Cardiac muscle cell (in vitro differentiated cells and primary cell): ENCODE results near the gene LGR4. TPM values are rescaled to one million over a fixed set of nuclear protein-coding genes. Genes with fewer than 3 reads are reported as not detected.

Experiments
- DNase-seq, 2 donors: peaks; one replicate each; pipeline versions ENCODE4 v3.0.0 to v3.0.0-alpha.2; 2010 to 2017; ENCODE audit warnings: low read depth in 1 of 2, low spot score in 1 of 2
- H3K27ac ChIP-seq: fragments of 200-600 bp; sonication (generic); 2 replicates; pipeline ENCODE4 v1.5.1; 2016
- H3K27me3 ChIP-seq: fragments of 200-600 bp; sonication (generic); 2 replicates; pipeline ENCODE4 v1.6.0; 2016; ENCODE audit warnings: control low read depth
- H3K36me3 ChIP-seq: fragments of 200-600 bp; sonication (generic); 2 replicates; pipeline ENCODE4 v1.5.1; 2016; ENCODE audit warnings: control low read depth
- H3K4me1 ChIP-seq: fragments of 200-600 bp; sonication (generic); 2 replicates; pipeline ENCODE4 v1.8.1; 2017; ENCODE audit warnings: low read depth, mild to moderate bottlenecking, mixed run types
- H3K4me3 ChIP-seq: fragments of 200-600 bp; sonication (generic); 2 replicates; pipeline ENCODE4 v1.5.1; 2016; ENCODE audit warnings: mild to moderate bottlenecking
- H3K9me3 ChIP-seq: fragments of 200-600 bp; sonication (generic); 2 replicates; pipeline ENCODE4 v1.5.1; 2017; ENCODE audit warnings: low read depth, mild to moderate bottlenecking, control low read depth
- polyA plus RNA-seq: library from polyadenylated mRNA; unstranded; fragments of >200 nt; fragmentation: Nextera tagmentation; extraction: Ambion mirVana; gene quantifications from 2 replicates; pipeline ENCODE4 v1.2.1, GENCODE V29; 2016
- total RNA-seq: library from RNA; depleted of rRNA; stranded (reverse); fragments of >200 nt; gene quantifications from 2 replicates; pipeline ENCODE4 v1.2.3, GENCODE V29; 2016
- TF ChIP-seq, protein P1 (sequence below): IDR thresholded peaks from 2 replicates; pipeline ENCODE4 v1.5.1; 2012; ENCODE audit warnings: low read depth, mild to moderate bottlenecking, low read length

The LGR4 gene
- total and polyA plus RNA-seq, 2 experiments from 2014 or later = 52.4 to 89.3 TPM

DNA sequence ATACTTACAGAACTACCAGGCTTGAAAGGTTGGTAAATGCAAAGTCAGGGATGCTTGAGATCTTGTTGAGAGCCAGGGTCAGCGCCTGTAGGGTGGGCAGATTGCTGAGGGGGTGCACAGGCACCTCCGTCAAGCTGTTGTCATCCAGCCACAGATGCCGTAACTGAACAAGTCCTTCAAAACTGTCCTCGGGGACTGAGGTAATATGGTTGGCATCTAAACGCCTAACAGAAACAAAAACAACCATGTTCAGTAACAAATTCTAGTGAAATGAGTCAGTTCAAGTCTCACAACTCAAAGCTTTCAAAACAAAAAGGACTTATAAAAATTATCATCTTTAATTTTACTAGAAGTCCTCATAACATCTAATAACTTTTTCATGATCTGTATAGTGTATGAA is 87.3 kb downstream of the LGR4 start:
- H3K9me3 ChIP-seq = no peaks in the 10 kb centered on the region
- peaks cover 33% of the 10 kb centered on the region for H3K36me3 ChIP-seq
- peak overlapping the region; percentile 37 for H3K27ac ChIP-seq
- H3K27me3 ChIP-seq = no peaks in the 10 kb centered on the region
- no peak overlapping the region for H3K4me3 ChIP-seq
- H3K4me1 ChIP-seq = peaks cover 42% of the 10 kb centered on the region
- TF ChIP-seq, protein P1, sequence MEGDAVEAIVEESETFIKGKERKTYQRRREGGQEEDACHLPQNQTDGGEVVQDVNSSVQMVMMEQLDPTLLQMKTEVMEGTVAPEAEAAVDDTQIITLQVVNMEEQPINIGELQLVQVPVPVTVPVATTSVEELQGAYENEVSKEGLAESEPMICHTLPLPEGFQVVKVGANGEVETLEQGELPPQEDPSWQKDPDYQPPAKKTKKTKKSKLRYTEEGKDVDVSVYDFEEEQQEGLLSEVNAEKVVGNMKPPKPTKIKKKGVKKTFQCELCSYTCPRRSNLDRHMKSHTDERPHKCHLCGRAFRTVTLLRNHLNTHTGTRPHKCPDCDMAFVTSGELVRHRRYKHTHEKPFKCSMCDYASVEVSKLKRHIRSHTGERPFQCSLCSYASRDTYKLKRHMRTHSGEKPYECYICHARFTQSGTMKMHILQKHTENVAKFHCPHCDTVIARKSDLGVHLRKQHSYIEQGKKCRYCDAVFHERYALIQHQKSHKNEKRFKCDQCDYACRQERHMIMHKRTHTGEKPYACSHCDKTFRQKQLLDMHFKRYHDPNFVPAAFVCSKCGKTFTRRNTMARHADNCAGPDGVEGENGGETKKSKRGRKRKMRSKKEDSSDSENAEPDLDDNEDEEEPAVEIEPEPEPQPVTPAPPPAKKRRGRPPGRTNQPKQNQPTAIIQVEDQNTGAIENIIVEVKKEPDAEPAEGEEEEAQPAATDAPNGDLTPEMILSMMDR = no peak
- peak in 1 of 2 donors; percentile 73 for DNase-seq

DNA sequence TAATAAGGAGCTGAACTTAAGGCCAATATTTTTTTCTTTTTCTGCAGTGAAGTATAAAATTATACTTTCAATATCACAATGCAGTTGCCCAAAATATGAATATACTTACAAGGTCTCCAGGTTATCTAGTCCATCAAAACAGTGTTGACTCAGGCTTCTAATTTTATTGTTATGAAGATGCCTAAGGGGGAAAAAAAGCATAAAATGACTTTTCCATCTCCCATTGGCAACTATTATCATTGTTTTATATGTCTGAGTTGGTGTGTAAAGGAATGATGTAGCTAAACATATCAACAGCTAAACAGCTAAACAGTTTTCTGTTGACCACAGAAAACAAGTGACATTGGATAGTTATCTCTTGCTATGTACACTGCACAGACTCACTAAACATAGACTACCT is 88.4 kb downstream of the LGR4 start:
- DNase-seq = no peak
- H3K4me3 ChIP-seq = no peak overlapping the region
- peaks cover 36% of the 10 kb centered on the region for H3K4me1 ChIP-seq
- H3K27me3 ChIP-seq = no peaks in the 10 kb centered on the region
- H3K27ac ChIP-seq = peak overlapping the region; percentile 37
- H3K9me3 ChIP-seq = no peaks in the 10 kb centered on the region
- TF ChIP-seq, protein P1 = no peak
- peaks cover 33% of the 10 kb centered on the region for H3K36me3 ChIP-seq

DNA sequence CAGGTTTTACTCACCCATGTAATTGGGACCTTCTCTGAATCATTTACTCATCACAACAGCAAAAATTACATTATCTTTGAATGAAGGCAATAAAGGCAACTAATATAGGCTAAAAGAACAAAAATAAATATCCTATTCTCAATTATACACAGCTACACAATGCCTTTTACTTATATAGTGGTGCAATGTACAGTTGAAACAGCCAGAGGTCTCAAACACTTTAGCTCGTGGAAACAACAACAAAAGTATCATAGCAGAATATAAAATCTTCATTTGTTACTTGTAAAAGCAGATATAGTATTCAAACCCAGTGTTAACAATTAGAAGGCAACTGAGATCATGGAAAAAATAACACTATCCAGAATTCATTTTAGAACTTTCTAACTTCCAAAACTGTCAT is 88.9 kb downstream of the LGR4 start:
- H3K27ac ChIP-seq = no peak overlapping the region
- H3K27me3 ChIP-seq = no peaks in the 10 kb centered on the region
- peaks cover 34% of the 10 kb centered on the region for H3K36me3 ChIP-seq
- peaks cover 31% of the 10 kb centered on the region for H3K4me1 ChIP-seq
- TF ChIP-seq, protein P1 = no peak
- H3K4me3 ChIP-seq = no peak overlapping the region
- DNase-seq = no peak
- H3K9me3 ChIP-seq = no peaks in the 10 kb centered on the region

DNA sequence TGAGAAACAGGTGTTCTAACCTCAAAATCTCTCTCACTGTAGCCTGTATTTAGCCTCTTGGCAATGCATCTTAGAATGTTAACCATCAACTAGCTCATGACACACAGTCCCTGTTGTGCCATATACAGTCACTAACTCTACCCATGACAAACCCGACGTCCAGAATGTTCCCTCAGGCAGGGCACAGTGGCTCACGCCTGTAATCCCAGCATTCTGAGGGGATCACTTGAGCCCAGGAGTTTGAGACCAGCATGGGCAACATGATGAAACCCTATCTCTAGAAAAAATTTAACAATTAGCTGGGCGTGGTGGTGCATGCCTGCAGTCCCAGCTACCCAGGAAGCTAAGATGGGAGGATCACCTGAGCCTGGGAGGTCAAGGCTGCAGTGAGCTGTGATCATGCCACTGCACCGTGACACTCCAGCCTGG is 91.3 kb downstream of the LGR4 start:
- TF ChIP-seq, protein P1 = no peak
- no peaks in the 10 kb centered on the region for H3K27me3 ChIP-seq
- peak overlapping the region; percentile 13 for H3K27ac ChIP-seq
- no peak for DNase-seq
- H3K4me1 ChIP-seq = peaks cover 10% of the 10 kb centered on the region
- peaks cover 47% of the 10 kb centered on the region for H3K36me3 ChIP-seq
- no peak overlapping the region for H3K4me3 ChIP-seq
- no peaks in the 10 kb centered on the region for H3K9me3 ChIP-seq

DNA sequence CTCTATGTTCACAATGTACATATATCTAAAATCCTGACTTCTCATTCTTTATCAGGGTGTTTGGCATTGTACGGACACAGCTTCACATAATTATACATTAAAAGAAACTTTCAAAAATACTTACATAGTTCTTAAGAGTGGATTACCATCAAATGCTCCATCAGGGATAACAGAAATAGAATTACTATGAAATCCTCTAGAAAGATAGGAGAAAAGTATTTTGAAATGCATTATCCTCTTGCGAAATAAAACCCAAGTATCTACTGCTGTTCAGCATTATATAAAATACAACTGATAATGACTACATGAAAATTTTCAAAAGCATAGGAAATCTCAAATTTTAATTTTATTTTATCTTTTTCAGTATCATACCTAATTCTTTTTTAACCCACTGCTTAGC is 91.8 kb downstream of the LGR4 start:
- TF ChIP-seq, protein P1 = no peak
- Histone ChIP-seq H3K9me3 (no peaks in the 10 kb centered on the region), H3K4me3 (no peak overlapping the region), H3K4me1 (peaks cover 8% of the 10 kb centered on the region), H3K36me3 (peaks cover 51% of the 10 kb centered on the region), H3K27me3 (no peaks in the 10 kb centered on the region), H3K27ac (no peak overlapping the region)
- DNase-seq = no peak

DNA sequence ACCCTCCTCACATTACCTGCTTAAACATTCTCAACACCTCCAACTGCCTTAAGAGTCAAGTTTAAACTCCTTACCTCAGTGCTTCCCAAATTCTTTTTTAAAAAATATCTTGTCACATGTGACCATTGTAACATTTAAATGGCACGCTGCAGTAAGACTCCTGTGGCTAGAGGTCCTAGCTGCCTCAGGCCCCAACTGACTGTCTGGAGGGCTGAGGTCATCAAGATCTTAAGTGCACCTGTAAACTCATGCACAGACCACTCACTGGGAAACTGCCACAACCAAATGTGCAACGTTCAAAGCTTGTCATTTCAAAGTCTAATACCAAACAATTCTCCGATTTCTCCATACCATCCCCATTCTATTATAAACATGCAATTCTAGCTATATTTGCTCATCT is 93.1 kb downstream of the LGR4 start:
- Histone ChIP-seq H3K4me3 (no peak overlapping the region), H3K36me3 (peaks cover 50% of the 10 kb centered on the region), H3K9me3 (no peaks in the 10 kb centered on the region), H3K27me3 (no peaks in the 10 kb centered on the region), H3K4me1 (peaks cover 5% of the 10 kb centered on the region), H3K27ac (peak overlapping the region; percentile 38)
- DNase-seq = no peak
- TF ChIP-seq, protein P1 = no peak
